Subcutaneous adipose tissue (tissue), 4 donors: Measurements from ENCODE around the gene CRAT. TPM values are rescaled to one million over a fixed set of nuclear protein-coding genes. Genes with fewer than 3 reads are reported as not detected.

Experiments used
- CTCF ChIP-seq: fragments of 450-650 bp; IDR thresholded peaks from one replicate; pipeline ENCODE4 v1.5.1; 2016; ENCODE audit warnings: low read depth, mild to moderate bottlenecking, control low read depth, antibody characterized with exemption, moderate library complexity
- total RNA-seq, 4 donors: library from RNA; depleted of rRNA; stranded (reverse); fragments of >200 nt; gene quantifications; one replicate each; pipeline ENCODE4 v1.1.0, GENCODE V29; 2016

CRAT gene
- total RNA-seq, 4 donors from 2014 or later, result 41.3 to 141 (median 68.7) TPM

GRCh38 chr9:129148463-129149204 is 38.0 kb upstream of the CRAT start:
- TF ChIP-seq CTCF, result no peak

GRCh38 chr9:129146441-129146941 is 35.9 kb upstream of the CRAT start:
- TF ChIP-seq CTCF, result no peak

- no peak for TF ChIP-seq CTCF
Observed at GRCh38 chr9:129145841-129146292, 35.3 kb upstream of the CRAT start.

GRCh38 chr9:129145316-129145715 is 34.7 kb upstream of the CRAT start:
- no peak for TF ChIP-seq CTCF

- no peak for TF ChIP-seq CTCF
Observed at GRCh38 chr9:129143031-129143927, 32.7 kb upstream of the CRAT start.

GRCh38 chr9:129142138-129142935 is 31.7 kb upstream of the CRAT start:
- no peak for TF ChIP-seq CTCF
